ENCODE measurements around the gene GAL3ST3.

GRCh38 chr11:66012371-66012945, 36.5 kb downstream of the GAL3ST3 start:
- TF ChIP-seq, protein P1, sequence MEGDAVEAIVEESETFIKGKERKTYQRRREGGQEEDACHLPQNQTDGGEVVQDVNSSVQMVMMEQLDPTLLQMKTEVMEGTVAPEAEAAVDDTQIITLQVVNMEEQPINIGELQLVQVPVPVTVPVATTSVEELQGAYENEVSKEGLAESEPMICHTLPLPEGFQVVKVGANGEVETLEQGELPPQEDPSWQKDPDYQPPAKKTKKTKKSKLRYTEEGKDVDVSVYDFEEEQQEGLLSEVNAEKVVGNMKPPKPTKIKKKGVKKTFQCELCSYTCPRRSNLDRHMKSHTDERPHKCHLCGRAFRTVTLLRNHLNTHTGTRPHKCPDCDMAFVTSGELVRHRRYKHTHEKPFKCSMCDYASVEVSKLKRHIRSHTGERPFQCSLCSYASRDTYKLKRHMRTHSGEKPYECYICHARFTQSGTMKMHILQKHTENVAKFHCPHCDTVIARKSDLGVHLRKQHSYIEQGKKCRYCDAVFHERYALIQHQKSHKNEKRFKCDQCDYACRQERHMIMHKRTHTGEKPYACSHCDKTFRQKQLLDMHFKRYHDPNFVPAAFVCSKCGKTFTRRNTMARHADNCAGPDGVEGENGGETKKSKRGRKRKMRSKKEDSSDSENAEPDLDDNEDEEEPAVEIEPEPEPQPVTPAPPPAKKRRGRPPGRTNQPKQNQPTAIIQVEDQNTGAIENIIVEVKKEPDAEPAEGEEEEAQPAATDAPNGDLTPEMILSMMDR (IDR thresholded peaks at IDR 0.05; ENCODE audit: borderline replicate concordance, extremely low read depth, low read length, poor library complexity, severe bottlenecking) = no peak
- TF ChIP-seq EZH2 (IDR thresholded peaks at IDR 0.05; ENCODE audit: borderline replicate concordance, low read depth, low read length, severe bottlenecking) = no peak

Data from DND-41 (cell line).